GM12864 (cell line): ENCODE measurements around the gene CNOT2.

Source experiments
- DNase-seq: peaks from one replicate; pipeline ENCODE4 v3.0.0-alpha.2; 2011; ENCODE audit warnings: low read depth
- H3K4me3 ChIP-seq: 2 replicates; pipeline ENCODE4 v1.5.1; 2011; ENCODE audit warnings: mild to moderate bottlenecking, low read depth, low read length, control low read depth
- CTCF ChIP-seq: IDR thresholded peaks from 2 replicates; pipeline ENCODE4 v1.5.1; 2011; ENCODE audit warnings: low read depth, mild to moderate bottlenecking, moderate library complexity, low read length, control low read depth, inconsistent platforms; ENCODE audit errors: missing control alignments

The CNOT2 gene

GRCh38 chr12:70334742-70335141 is 91.5 kb downstream of the CNOT2 start:
- no peak overlapping the region for H3K4me3 ChIP-seq
- no peak for TF ChIP-seq CTCF
- DNase-seq = no peak

- no peak overlapping the region for H3K4me3 ChIP-seq
- no peak for DNase-seq
- no peak for TF ChIP-seq CTCF
Measured at GRCh38 chr12:70338531-70338930, 95.3 kb downstream of the CNOT2 start.

- TF ChIP-seq CTCF = no peak
- no peak for DNase-seq
Measured at GRCh38 chr12:70351076-70351475, 107.8 kb downstream of the CNOT2 start.

GRCh38 chr12:70353780-70354660 is 110.8 kb downstream of the CNOT2 start:
- H3K4me3 ChIP-seq = no peak overlapping the region
- DNase-seq = no peak
- no peak for TF ChIP-seq CTCF

More at GRCh38 chr12:70351076-70351475, 107.8 kb downstream of the CNOT2 start:
- no peak overlapping the region for H3K4me3 ChIP-seq

GRCh38 chr12:70354787-70355186 is 111.6 kb downstream of the CNOT2 start:
- no peak for DNase-seq
- TF ChIP-seq CTCF = no peak
- no peak overlapping the region for H3K4me3 ChIP-seq

GRCh38 chr12:70355972-70356371 is 112.7 kb downstream of the CNOT2 start:
- no peak for DNase-seq
- no peak for TF ChIP-seq CTCF
- H3K4me3 ChIP-seq = no peak overlapping the region
